HEK293 (cell line): ENCODE results near the gene TNFAIP1.

Experiments used
- CTCF ChIA-PET: fragments of 350-600 bp; formaldehyde crosslinking; extraction: SDS; loops from one replicate; lab custom pipeline; 2021; ENCODE audit warnings: antibody characterized with exemption; lab: Yijun Ruan, JAX
- POLR2A ChIA-PET: fragments of 300-600 bp; formaldehyde crosslinking; extraction: SDS; loops from one replicate; lab custom pipeline; 2020; ENCODE audit warnings: antibody characterized with exemption, inconsistent platforms; lab: Yijun Ruan, JAX
- H3K27ac ChIP-seq: fragments of 200-500 bp; sonication (Bioruptor generic); 2 replicates; pipeline ENCODE4 v1.5.1; 2014; ENCODE audit warnings: low read depth, low read length, control low read depth, inconsistent platforms; ENCODE audit errors: extremely low read depth
- H3K36me3 ChIP-seq, 2 experiments: fragments of 200-500 bp in 1 of 2; sonication (Bioruptor generic) in 1 of 2; 1 replicate in 1 of 2; 2 replicates in 1 of 2; pipeline ENCODE4 v1.5.1; 2014 to 2017; ENCODE audit warnings: inconsistent platforms in 2 of 2, low read length in 2 of 2; ENCODE audit not compliant: control insufficient read depth in 2 of 2, insufficient read depth in 1 of 2
- H3K4me1 ChIP-seq: fragments of 200-500 bp; sonication (Bioruptor generic); 2 replicates; pipeline ENCODE4 v1.5.1; 2014; ENCODE audit warnings: mild to moderate bottlenecking, low read length, inconsistent platforms; ENCODE audit not compliant: control insufficient read depth, insufficient read depth
- H3K4me3 ChIP-seq: 2 replicates; pipeline ENCODE4 v1.5.1; 2011; ENCODE audit warnings: low read depth, mild to moderate bottlenecking, control low read depth, low read length, moderate library complexity
- H3K9me3 ChIP-seq: fragments of 200-500 bp; sonication (Bioruptor generic); 2 replicates; pipeline ENCODE4 v1.5.1; 2014; ENCODE audit warnings: low read depth, low read length, inconsistent platforms; ENCODE audit not compliant: control insufficient read depth, insufficient read depth
- FEZF1 ChIP-seq: fragments of 450-650 bp; formaldehyde crosslinking; IDR thresholded peaks from 2 replicates; pipeline ENCODE4 v1.5.1; 2016; ENCODE audit warnings: missing biosample characterization, missing genetic modification characterization
- HOXD13 ChIP-seq: sonication (generic); formaldehyde crosslinking; IDR thresholded peaks from 2 replicates; pipeline ENCODE4 v1.8.0; 2022; ENCODE audit warnings: missing genetic modification reagents, borderline replicate concordance
- MYNN ChIP-seq: fragments of 450-650 bp; formaldehyde crosslinking; IDR thresholded peaks from 2 replicates; pipeline ENCODE4 v1.5.1; 2016; ENCODE audit warnings: missing biosample characterization, missing genetic modification characterization, borderline replicate concordance
- SP2 ChIP-seq: fragments of 450-650 bp; formaldehyde crosslinking; IDR thresholded peaks from 2 replicates; pipeline ENCODE4 v1.5.1; 2016; ENCODE audit warnings: missing biosample characterization, missing genetic modification characterization
- YY2 ChIP-seq: fragments of 450-650 bp; formaldehyde crosslinking; IDR thresholded peaks from 2 replicates; pipeline ENCODE4 v1.5.1; 2016; ENCODE audit warnings: missing biosample characterization, missing genetic modification characterization
- ZNF24 ChIP-seq: fragments of 450-650 bp; formaldehyde crosslinking; IDR thresholded peaks from 2 replicates; pipeline ENCODE4 v1.5.1; 2016; ENCODE audit warnings: missing biosample characterization, missing genetic modification characterization
- ZNF394 ChIP-seq: fragments of 450-650 bp; formaldehyde crosslinking; IDR thresholded peaks from 2 replicates; pipeline ENCODE4 v1.5.1; 2016; ENCODE audit warnings: missing biosample characterization, missing genetic modification characterization, mild to moderate bottlenecking, moderate library complexity, borderline replicate concordance
- ZNF433 ChIP-seq: fragments of 450-650 bp; formaldehyde crosslinking; IDR thresholded peaks from 2 replicates; pipeline ENCODE4 v1.5.1; 2016; ENCODE audit warnings: missing biosample characterization, missing genetic modification characterization, low read depth
- ZNF473 ChIP-seq: fragments of 450-650 bp; formaldehyde crosslinking; IDR thresholded peaks from 2 replicates; pipeline ENCODE4 v1.5.1; 2017; ENCODE audit warnings: missing biosample characterization, missing genetic modification characterization
- ZNF521 ChIP-seq: fragments of 450-650 bp; formaldehyde crosslinking; IDR thresholded peaks from 2 replicates; pipeline ENCODE4 v1.5.1; 2017; ENCODE audit warnings: missing biosample characterization, mild to moderate bottlenecking, missing genetic modification characterization
- ZNF544 ChIP-seq: fragments of 450-650 bp; formaldehyde crosslinking; IDR thresholded peaks from 2 replicates; pipeline ENCODE4 v1.5.0; 2017; ENCODE audit warnings: missing biosample characterization, missing genetic modification characterization
- ZNF555 ChIP-seq: fragments of 450-650 bp; formaldehyde crosslinking; conservative IDR thresholded peaks from 2 replicates; pipeline ENCODE4 v1.5.1; 2017; ENCODE audit warnings: missing biosample characterization, mild to moderate bottlenecking, missing genetic modification characterization, inconsistent platforms
- ZNF558 ChIP-seq: fragments of 450-650 bp; formaldehyde crosslinking; IDR thresholded peaks from 2 replicates; pipeline ENCODE4 v1.5.1; 2016; ENCODE audit warnings: missing biosample characterization, missing genetic modification characterization
- ZNF654 ChIP-seq: fragments of 450-650 bp; formaldehyde crosslinking; IDR thresholded peaks from 2 replicates; pipeline ENCODE4 v1.5.1; 2016; ENCODE audit warnings: low read depth, missing biosample characterization, missing genetic modification characterization
- ZNF670 ChIP-seq: fragments of 450-650 bp; formaldehyde crosslinking; IDR thresholded peaks from 2 replicates; pipeline ENCODE4 v1.5.1; 2016; ENCODE audit warnings: missing biosample characterization, missing genetic modification characterization, low read depth
- ZSCAN16 ChIP-seq: fragments of 450-650 bp; formaldehyde crosslinking; IDR thresholded peaks from 2 replicates; pipeline ENCODE4 v1.5.1; 2016; ENCODE audit warnings: missing biosample characterization, missing genetic modification characterization
- ZSCAN23 ChIP-seq: fragments of 450-650 bp; formaldehyde crosslinking; IDR thresholded peaks from 2 replicates; pipeline ENCODE4 v1.5.1; 2016; ENCODE audit warnings: missing biosample characterization, missing genetic modification characterization
- TF ChIP-seq, protein P1 (sequence below): fragments of 450-650 bp; formaldehyde crosslinking; IDR thresholded peaks from 2 replicates; pipeline ENCODE4 v1.5.1; 2017; ENCODE audit warnings: missing biosample characterization, missing genetic modification characterization
- TF ChIP-seq, protein P2 (sequence below): fragments of 450-650 bp; formaldehyde crosslinking; IDR thresholded peaks from 2 replicates; pipeline ENCODE4 v1.5.1; 2016; ENCODE audit warnings: missing biosample characterization, missing genetic modification characterization, borderline replicate concordance
- TF ChIP-seq, protein P3 (sequence below): IDR thresholded peaks from 2 replicates; pipeline ENCODE4 v1.6.1; 2011; ENCODE audit warnings: mild to moderate bottlenecking, low read depth, low read length, borderline replicate concordance
- TF ChIP-seq, protein P4 (sequence below): fragments of 450-650 bp; formaldehyde crosslinking; IDR thresholded peaks from 2 replicates; pipeline ENCODE4 v1.5.1; 2016; ENCODE audit warnings: missing biosample characterization, missing genetic modification characterization
- TF ChIP-seq, protein P5 (sequence below): fragments of 450-650 bp; IDR thresholded peaks from 2 replicates; pipeline ENCODE4 v1.5.1; 2018; ENCODE audit warnings: missing biosample characterization, missing genetic modification characterization

Gene TNFAIP1

DNA sequence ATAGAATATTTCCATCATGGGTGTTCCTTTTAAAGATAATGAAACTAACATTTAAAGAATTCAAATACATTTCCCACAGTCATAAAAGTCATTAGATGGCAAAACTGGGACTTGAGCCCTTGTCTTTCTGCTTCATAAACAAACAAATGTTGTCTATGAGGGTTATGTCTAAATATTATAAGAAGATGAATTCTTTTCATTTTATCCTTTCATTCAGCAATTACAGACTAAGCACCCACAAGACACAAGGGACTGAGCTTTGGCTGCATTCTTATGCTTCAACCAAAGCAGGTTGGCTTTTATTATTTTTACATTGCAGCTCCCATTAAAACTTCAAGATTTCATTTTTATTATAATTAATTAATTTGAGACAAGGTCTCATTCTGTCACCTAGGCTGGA, 50.8 kb downstream of the TNFAIP1 start (continued):
- TF ChIP-seq, protein P1, sequence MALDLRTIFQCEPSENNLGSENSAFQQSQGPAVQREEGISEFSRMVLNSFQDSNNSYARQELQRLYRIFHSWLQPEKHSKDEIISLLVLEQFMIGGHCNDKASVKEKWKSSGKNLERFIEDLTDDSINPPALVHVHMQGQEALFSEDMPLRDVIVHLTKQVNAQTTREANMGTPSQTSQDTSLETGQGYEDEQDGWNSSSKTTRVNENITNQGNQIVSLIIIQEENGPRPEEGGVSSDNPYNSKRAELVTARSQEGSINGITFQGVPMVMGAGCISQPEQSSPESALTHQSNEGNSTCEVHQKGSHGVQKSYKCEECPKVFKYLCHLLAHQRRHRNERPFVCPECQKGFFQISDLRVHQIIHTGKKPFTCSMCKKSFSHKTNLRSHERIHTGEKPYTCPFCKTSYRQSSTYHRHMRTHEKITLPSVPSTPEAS (tag by site-specific recombination) = no peak

DNA sequence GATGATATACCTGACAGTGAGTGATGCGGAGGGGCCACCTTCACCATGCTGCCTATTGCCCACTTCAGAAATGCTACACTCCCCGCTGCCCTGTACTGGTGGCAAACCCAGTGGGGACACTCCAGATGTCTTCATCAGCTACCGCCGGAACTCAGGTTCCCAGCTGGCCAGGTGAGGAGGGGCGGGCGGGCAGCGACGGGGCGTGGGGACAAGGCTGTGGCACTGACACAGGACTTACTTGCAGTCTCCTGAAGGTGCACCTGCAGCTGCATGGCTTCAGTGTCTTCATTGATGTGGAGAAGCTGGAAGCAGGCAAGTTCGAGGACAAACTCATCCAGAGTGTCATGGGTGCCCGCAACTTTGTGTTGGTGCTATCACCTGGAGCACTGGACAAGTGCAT, 52.5 kb downstream of the TNFAIP1 start:
- Histone ChIP-seq H3K36me3 (peaks cover 55 to 68% of the 10 kb centered on the region in 2 experiments), H3K4me3 (no peak overlapping the region), H3K27ac (no peak overlapping the region), H3K4me1 (no peaks in the 10 kb centered on the region)
- ChIA-PET CTCF (interaction anchor here (0.7 kb wide), 1 partner anchor 736 kb away, joined by 3 read pairs; no protein-coding TSS in a partner anchor), POLR2A (interaction anchor here (0.7 kb wide), 1 partner anchor 20 kb away, joined by 5 read pairs; no protein-coding TSS in a partner anchor)
- TF ChIP-seq, protein P2, sequence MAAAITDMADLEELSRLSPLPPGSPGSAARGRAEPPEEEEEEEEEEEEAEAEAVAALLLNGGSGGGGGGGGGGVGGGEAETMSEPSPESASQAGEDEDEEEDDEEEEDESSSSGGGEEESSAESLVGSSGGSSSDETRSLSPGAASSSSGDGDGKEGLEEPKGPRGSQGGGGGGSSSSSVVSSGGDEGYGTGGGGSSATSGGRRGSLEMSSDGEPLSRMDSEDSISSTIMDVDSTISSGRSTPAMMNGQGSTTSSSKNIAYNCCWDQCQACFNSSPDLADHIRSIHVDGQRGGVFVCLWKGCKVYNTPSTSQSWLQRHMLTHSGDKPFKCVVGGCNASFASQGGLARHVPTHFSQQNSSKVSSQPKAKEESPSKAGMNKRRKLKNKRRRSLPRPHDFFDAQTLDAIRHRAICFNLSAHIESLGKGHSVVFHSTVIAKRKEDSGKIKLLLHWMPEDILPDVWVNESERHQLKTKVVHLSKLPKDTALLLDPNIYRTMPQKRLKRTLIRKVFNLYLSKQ (tag by site-specific recombination) = no peak
- TF ChIP-seq ZNF521 (tag by site-specific recombination) (no peak), ZNF558 (no peak), ZSCAN16 (tag by site-specific recombination) (no peak), ZNF433 (tag by site-specific recombination) (no peak), ZNF544 (tag by site-specific recombination) (no peak)
- TF ChIP-seq, protein P3, sequence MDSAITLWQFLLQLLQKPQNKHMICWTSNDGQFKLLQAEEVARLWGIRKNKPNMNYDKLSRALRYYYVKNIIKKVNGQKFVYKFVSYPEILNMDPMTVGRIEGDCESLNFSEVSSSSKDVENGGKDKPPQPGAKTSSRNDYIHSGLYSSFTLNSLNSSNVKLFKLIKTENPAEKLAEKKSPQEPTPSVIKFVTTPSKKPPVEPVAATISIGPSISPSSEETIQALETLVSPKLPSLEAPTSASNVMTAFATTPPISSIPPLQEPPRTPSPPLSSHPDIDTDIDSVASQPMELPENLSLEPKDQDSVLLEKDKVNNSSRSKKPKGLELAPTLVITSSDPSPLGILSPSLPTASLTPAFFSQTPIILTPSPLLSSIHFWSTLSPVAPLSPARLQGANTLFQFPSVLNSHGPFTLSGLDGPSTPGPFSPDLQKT = no peak
- TF ChIP-seq, all 188 proteins: peak for 0
- no peaks in the 10 kb centered on the region for H3K9me3 ChIP-seq

DNA sequence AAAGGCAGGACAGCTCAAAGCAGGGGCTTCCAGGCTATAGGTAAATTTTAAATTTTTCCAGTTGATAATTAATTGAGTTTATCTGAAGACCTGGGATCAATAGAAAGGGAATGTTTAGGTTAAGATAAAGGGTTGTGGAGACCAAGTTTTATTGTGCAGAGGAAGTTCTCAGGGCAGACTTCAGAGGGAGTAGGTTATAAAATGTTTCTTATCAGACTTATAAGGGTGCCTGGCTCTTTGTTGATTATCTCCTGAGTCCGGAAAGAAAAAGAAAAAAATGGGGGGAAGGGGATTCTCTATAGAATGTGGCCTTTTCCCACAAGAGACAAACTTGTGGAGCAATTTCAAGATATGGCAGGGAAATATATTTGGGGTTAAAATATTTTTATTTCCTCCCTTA, 54.6 kb downstream of the TNFAIP1 start:
- TF ChIP-seq SP2 (tag by site-specific recombination) = no peak
- TF ChIP-seq MYNN (tag by site-specific recombination) = no peak
- TF ChIP-seq ZNF24 (tag by site-specific recombination) = no peak
- TF ChIP-seq ZNF394 (tag by site-specific recombination) = no peak
- TF ChIP-seq ZSCAN23 (tag by site-specific recombination) = no peak
- no peak for TF ChIP-seq YY2 (tag by site-specific recombination)
- TF ChIP-seq, protein P4, sequence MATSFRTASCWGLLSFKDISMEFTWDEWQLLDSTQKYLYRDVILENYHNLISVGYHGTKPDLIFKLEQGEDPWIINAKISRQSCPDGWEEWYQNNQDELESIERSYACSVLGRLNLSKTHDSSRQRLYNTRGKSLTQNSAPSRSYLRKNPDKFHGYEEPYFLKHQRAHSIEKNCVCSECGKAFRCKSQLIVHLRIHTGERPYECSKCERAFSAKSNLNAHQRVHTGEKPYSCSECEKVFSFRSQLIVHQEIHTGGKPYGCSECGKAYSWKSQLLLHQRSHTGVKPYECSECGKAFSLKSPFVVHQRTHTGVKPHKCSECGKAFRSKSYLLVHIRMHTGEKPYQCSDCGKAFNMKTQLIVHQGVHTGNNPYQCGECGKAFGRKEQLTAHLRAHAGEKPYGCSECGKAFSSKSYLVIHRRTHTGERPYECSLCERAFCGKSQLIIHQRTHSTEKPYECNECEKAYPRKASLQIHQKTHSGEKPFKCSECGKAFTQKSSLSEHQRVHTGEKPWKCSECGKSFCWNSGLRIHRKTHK (tag by site-specific recombination) = no peak
- H3K4me1 ChIP-seq = no peaks in the 10 kb centered on the region
- no peaks in the 10 kb centered on the region for H3K9me3 ChIP-seq
- no peak overlapping the region for H3K27ac ChIP-seq
- ChIA-PET CTCF (interaction anchor here (1.7 kb wide), 1 partner anchor 26 kb away, joined by 5 read pairs; no protein-coding TSS in a partner anchor), POLR2A (no interaction called here)
- H3K36me3 ChIP-seq = peaks cover 57 to 60% of the 10 kb centered on the region in 2 experiments
- no peak overlapping the region for H3K4me3 ChIP-seq

DNA sequence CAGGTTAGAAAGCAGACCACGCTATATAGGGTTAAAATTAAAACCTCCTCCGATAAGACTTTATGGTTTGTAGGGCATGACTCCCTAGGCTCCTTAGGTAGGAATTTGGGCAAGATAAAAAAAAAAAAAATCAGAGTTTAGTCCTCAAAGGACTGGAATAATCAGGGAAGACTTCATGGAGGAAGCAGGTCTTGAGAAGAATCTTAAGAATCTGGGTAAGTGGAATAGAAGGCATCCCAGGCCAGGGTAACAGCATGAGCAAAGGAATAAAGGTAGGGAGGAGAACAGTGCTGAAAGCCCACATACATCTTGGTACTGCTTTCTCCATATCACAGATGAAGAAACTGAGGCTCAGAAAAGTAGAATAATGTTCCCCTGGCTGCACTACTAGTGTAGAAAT, 55.0 kb downstream of the TNFAIP1 start:
- Histone ChIP-seq H3K9me3 (no peaks in the 10 kb centered on the region), H3K4me1 (no peaks in the 10 kb centered on the region), H3K27ac (no peak overlapping the region), H3K36me3 (peaks cover 56 to 61% of the 10 kb centered on the region in 2 experiments), H3K4me3 (no peak overlapping the region)
- ChIA-PET POLR2A (interaction anchor here (1.0 kb wide), 1 partner anchor 55 kb away, joined by 4 read pairs; the partner anchor contains the start of gene TNFAIP1), CTCF (no interaction called here)
- TF ChIP-seq, protein P1 (tag by site-specific recombination) = no peak
- TF ChIP-seq HOXD13 (CRISPR knock-in tag) (no peak), ZNF555 (tag by site-specific recombination) (no peak), ZNF654 (no peak), SP2 (tag by site-specific recombination) (no peak), ZNF670 (tag by site-specific recombination) (no peak), FEZF1 (tag by site-specific recombination) (no peak), ZNF473 (tag by site-specific recombination) (no peak)
- TF ChIP-seq, protein P5, sequence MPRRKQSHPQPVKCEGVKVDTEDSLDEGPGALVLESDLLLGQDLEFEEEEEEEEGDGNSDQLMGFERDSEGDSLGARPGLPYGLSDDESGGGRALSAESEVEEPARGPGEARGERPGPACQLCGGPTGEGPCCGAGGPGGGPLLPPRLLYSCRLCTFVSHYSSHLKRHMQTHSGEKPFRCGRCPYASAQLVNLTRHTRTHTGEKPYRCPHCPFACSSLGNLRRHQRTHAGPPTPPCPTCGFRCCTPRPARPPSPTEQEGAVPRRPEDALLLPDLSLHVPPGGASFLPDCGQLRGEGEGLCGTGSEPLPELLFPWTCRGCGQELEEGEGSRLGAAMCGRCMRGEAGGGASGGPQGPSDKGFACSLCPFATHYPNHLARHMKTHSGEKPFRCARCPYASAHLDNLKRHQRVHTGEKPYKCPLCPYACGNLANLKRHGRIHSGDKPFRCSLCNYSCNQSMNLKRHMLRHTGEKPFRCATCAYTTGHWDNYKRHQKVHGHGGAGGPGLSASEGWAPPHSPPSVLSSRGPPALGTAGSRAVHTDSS (tag by site-specific recombination) = no peak
